ENCODE measurements around the gene CD38. TPM values are rescaled to one million over a fixed set of nuclear protein-coding genes. Genes with fewer than 3 reads are reported as not detected.

Gene CD38
- total RNA-seq, 4 donors from 2014 or later: 0.15 to 0.62 (median 0.39) TPM

DNA sequence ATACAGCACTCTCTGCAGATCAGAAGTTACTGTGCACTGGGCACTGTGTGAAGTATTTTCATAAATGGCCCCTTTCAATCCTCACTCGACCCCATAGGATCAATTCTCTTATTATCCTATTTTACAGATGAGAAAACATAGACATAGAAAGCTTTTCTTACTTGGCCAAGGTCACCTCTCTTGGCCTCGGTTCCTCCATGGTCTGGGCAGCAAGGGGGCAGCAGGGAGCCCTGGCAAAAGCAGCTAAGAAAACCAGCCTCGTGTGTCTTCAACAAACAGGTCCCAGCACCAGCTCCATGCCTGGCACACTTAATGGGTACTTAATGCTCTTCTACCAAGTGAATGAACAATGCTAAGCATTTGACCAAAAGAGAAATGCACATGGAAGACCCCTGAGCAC, 40.9 kb upstream of the CD38 start:
- TF ChIP-seq CTCF (IDR thresholded peaks at IDR 0.05) (no peak), EP300 (IDR thresholded peaks at IDR 0.05) (no peak)

DNA sequence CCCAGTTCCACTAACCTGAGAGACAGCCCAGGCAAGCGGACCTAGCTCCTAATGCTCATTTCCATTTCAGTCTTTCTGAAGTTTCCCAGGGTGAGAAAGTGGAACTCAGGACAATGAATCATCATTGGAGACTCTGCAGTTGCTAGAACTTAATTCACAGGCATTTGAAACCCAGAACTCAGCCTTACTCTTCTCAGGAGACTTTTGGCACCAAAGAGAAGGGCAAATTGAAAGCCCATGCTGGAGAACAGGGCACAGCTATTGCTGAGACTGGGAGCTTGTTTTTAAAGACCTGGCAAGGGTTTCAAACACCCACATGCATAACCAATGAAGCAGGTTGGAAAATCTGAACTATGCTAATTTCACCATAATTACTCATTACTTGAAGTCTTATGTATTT, 39.3 kb upstream of the CD38 start:
- no peak overlapping the region for H3K27ac ChIP-seq
- H3K4me3 ChIP-seq: no peak overlapping the region
- 84% methylated on average over 1 of the region's 1 CpG for WGBS
- H3K27me3 ChIP-seq: no peaks in the 10 kb centered on the region
- no peaks in the 10 kb centered on the region for H3K36me3 ChIP-seq
- H3K4me1 ChIP-seq: no peaks in the 10 kb centered on the region
- H3K9me3 ChIP-seq: peaks cover 5% of the 10 kb centered on the region
- no peak for DNase-seq (ENCODE audit: low spot score in 2 of 2)
- no peak for TF ChIP-seq EP300 (IDR thresholded peaks at IDR 0.05)

More for the DNA sequence above, 40.9 kb upstream of the CD38 start:
- DNase-seq (ENCODE audit: low spot score in 2 of 2): no peak
- Histone ChIP-seq H3K4me3 (no peak overlapping the region), H3K9me3 (peaks cover 5% of the 10 kb centered on the region), H3K36me3 (no peaks in the 10 kb centered on the region), H3K4me1 (no peaks in the 10 kb centered on the region), H3K27me3 (no peaks in the 10 kb centered on the region), H3K27ac (no peak overlapping the region)
- 67% methylated on average over 3 of the region's 3 CpGs for WGBS

DNA sequence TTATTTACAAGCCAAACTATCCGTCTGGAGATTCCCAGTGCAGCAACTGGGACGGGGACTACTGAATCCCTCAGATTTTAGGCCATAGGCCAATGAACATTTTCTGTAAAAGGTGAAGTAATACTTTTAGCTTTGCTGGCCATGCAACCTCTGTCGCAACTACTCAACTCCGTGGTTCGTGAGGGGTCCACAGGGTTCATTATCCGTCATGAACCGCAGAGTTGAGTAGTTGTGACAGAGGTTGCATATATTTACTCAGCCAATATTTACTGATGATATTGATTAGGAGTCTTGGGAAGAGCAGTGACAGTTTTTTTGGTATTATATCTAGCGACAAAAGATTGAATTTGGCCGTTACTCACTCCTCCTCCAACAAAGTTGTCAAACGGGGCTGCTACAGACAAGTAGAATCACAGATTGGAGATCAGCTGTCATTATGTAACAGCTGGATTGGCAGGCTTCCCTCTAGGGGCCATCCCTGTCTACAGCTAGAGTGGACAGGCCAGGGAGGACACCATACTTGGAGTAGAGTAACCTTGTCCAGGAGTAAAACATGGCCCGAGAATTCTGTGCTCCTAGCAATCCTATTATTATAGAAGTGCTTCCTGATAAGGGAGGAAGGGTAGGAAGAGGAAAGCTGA, 37.2 kb upstream of the CD38 start:
- H3K27me3 ChIP-seq: no peaks in the 10 kb centered on the region
- peaks cover 5% of the 10 kb centered on the region for H3K9me3 ChIP-seq
- no peaks in the 10 kb centered on the region for H3K4me1 ChIP-seq
- 80% methylated on average over 10 of the region's 11 CpGs for WGBS
- no peaks in the 10 kb centered on the region for H3K36me3 ChIP-seq
- H3K27ac ChIP-seq: no peak overlapping the region
- H3K4me3 ChIP-seq: no peak overlapping the region
- DNase-seq (ENCODE audit: low spot score in 2 of 2): no peak
- no peak for TF ChIP-seq POLR2A (IDR thresholded peaks at IDR 0.05)
- no peak for TF ChIP-seq POLR2AphosphoS5 (IDR thresholded peaks at IDR 0.05)
- no peak for TF ChIP-seq CTCF (IDR thresholded peaks at IDR 0.05)
- TF ChIP-seq EP300 (IDR thresholded peaks at IDR 0.05): no peak

GRCh38 chr4:15742083-15742582, 36.0 kb upstream of the CD38 start:
- Histone ChIP-seq H3K9me3 (peaks cover 5% of the 10 kb centered on the region), H3K36me3 (no peaks in the 10 kb centered on the region), H3K4me1 (no peaks in the 10 kb centered on the region), H3K4me3 (no peak overlapping the region), H3K27me3 (no peaks in the 10 kb centered on the region), H3K27ac (no peak overlapping the region)
- DNase-seq (ENCODE audit: low spot score in 2 of 2): no peak
- 30% methylated on average over 1 of the region's 1 CpG for WGBS
- TF ChIP-seq POLR2A (IDR thresholded peaks at IDR 0.05) (no peak), POLR2AphosphoS5 (IDR thresholded peaks at IDR 0.05) (no peak), EP300 (IDR thresholded peaks at IDR 0.05) (no peak), CTCF (IDR thresholded peaks at IDR 0.05) (no peak)

DNA sequence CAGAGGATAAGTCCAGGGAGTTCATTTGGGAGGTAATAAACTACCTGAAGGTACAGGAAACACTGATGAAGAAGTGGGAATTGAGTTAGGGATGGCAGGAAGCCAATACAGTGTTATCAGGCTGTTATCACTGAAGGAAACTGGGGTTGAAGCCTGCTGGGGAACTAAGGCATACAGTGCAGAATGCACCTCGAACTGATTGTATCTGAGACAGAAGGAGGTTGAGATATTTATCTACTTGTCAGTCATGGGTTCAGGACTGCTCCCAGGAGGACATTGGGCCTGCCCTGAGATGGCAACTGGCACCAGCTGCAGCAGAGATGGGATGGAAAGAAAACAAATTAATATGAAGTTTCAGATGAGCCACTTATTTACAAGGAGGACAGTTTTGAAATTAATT, 35.5 kb upstream of the CD38 start:
- H3K4me1 ChIP-seq: no peaks in the 10 kb centered on the region
- no peak overlapping the region for H3K4me3 ChIP-seq
- peaks cover 5% of the 10 kb centered on the region for H3K9me3 ChIP-seq
- TF ChIP-seq CTCF (IDR thresholded peaks at IDR 0.05) (no peak), POLR2A (IDR thresholded peaks at IDR 0.05) (no peak), EP300 (IDR thresholded peaks at IDR 0.05) (no peak), POLR2AphosphoS5 (IDR thresholded peaks at IDR 0.05) (no peak)
- H3K36me3 ChIP-seq: no peaks in the 10 kb centered on the region
- no peak for DNase-seq (ENCODE audit: low spot score in 2 of 2)
- H3K27ac ChIP-seq: no peak overlapping the region
- no peaks in the 10 kb centered on the region for H3K27me3 ChIP-seq
- WGBS: 17% methylated on average over 1 of the region's 1 CpG

All from suprapubic skin (tissue), 4 donors.